NCI-H460 (cell line): ENCODE measurements around the gene GOLGA8G. TPM values are rescaled to one million over a fixed set of nuclear protein-coding genes. Genes with fewer than 3 reads are reported as not detected.
"Not testable (repeated sequence)": the region's sequence is repeated elsewhere in the genome, so short reads cannot be mapped to it uniquely, and the experiment has no call there.

Experiments used
- DNase-seq: peaks from one replicate; pipeline ENCODE4 v3.0.0-alpha.2; 2016; ENCODE audit warnings: low read depth; ENCODE audit errors: extremely low read depth
- polyA plus RNA-seq: library from polyadenylated mRNA; depleted of rRNA; stranded (reverse); fragments of >200 nt; gene quantifications from 2 replicates; pipeline ENCODE4 v1.2.3, GENCODE V29; 2014; cell fraction: nucleus; rRNA removed
- small RNA-seq, 2 experiments: library from RNA; depleted of rRNA; stranded (forward); fragments of <200 nt; gene quantifications; one replicate each; pipeline ENCODE3, GENCODE V24; 2014
- total RNA-seq: library from RNA; depleted of rRNA; stranded (reverse); fragments of >200 nt; shearing (Covaris generic); gene quantifications from 2 replicates; pipeline ENCODE4 v1.2.3, GENCODE V29; 2014; rRNA removed

Gene GOLGA8G
- total RNA-seq: not detected in 2 replicates
- polyA plus RNA-seq: not detected in 2 replicates

- not testable (repeated sequence) for DNase-seq
Observed at GRCh38 chr15:28532954-28533353, at the start of gene GOLGA8G. Gene GOLGA8G, minus strand, starts transcription at chr15:28532971. Its CDS starts 62 bp downstream, at chr15:28532909.

DNA sequence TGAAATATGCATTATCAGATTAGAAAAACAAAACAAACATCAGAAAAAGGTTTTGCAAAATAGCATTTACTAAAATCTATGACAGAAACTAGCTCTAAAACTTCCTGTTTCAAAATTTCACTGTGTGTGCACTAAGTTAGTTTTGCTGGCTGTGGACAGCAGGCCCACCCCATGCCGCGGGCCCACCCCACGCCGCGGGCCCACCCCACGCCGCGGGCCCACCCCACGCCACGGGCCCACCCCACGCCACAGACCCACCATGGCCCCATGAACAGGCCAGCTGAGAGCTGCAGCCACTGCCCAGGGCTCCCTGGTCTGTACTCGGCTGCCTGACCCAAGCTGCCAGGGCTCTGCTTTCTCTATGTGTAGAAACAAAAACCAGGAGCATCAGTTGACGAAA is 40.6 kb upstream of the GOLGA8G start:
- DNase-seq: not testable (repeated sequence)

DNA sequence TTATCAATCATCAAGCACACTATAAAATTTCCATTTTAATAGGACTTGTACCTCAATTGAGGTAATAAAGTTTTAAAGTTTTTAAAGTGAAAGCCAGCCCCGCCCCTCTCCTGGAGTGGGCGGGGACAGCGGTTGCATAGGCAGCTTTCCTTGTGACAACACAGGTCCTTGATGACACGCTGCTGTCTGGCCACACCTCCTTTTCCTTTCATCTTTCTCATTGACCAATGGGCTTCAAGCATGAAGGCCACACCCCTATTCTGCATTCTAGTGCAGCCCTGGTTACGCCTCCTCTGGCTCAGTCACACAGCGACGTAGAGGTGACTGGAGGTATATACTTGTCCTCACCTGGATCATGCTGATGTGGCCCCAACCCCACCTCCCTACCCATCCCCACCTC is 20.5 kb upstream of the GOLGA8G start, which contains the start of gene GOLGA6L25:
Gene GOLGA6L25, plus strand, starts transcription at position 301 of the 400 bp plus-strand sequence. Its CDS starts 61 bp downstream, at position 362.
- not testable (repeated sequence) for DNase-seq

GRCh38 chr15:28515208-28515607 is 17.6 kb downstream of the GOLGA8G start:
- DNase-seq: not testable (repeated sequence)

- DNase-seq: not testable (repeated sequence)
Observed at GRCh38 chr15:28514128-28514527, 18.6 kb downstream of the GOLGA8G start.

- not testable (repeated sequence) for DNase-seq
Observed at GRCh38 chr15:28508217-28508889, 24.4 kb downstream of the GOLGA8G start.

DNA sequence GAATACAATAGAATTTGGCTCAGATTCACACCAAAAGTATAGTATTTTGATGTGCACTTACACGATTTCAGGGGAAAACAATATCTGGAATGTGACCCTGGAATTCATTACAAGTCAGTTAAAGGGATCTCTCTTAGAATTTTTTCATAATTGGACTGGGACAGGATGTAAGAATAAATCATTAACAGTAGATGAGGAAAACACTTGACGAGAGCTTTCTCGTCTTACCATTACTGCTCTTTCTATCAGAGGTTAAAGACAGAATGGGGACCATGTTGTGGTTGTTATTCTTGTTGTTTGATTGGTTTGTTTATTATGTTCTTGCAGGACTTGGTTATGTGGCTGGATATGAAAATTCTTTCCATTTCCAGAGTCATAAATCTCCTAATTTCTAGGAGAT is 51.4 kb downstream of the GOLGA8G start:
- not testable (repeated sequence) for DNase-seq

Small RNAs within 50 kb of the gene (small RNA-seq; reads per million reads assigned to genes)
- gene AC138749.2 (0 reads per million in 2 experiments), gene AC138749.4 (0 reads per million in 2 experiments), gene AC138749.5 (0 reads per million in 2 experiments), gene MIR4509-3 (0 reads per million in 2 experiments), gene RF00017 (0 reads per million in 2 experiments)

Other genes with a start within 250 kb of the GOLGA8G start
- gene HERC2, start 210.8 kb downstream of the GOLGA8G start, total RNA-seq: 25.3 and 32.7 TPM in 2 replicates
- not detected in 2 replicates for gene GOLGA6L24, start 174.9 kb downstream of the GOLGA8G start, total RNA-seq
- not detected in 2 replicates for gene GOLGA8F, start 154.3 kb downstream of the GOLGA8G start, total RNA-seq
- not detected in 2 replicates for gene GOLGA6L25, start 20.6 kb upstream of the GOLGA8G start, total RNA-seq
- gene GOLGA8M, start 179.4 kb upstream of the GOLGA8G start, total RNA-seq: not detected in 2 replicates